ENCODE results near the gene CDC14B. TPM values are rescaled to one million over a fixed set of nuclear protein-coding genes. Genes with fewer than 3 reads are reported as not detected.

CDC14B gene
- total RNA-seq, 1 experiment from 2014 or later = 28.4 TPM

DNA sequence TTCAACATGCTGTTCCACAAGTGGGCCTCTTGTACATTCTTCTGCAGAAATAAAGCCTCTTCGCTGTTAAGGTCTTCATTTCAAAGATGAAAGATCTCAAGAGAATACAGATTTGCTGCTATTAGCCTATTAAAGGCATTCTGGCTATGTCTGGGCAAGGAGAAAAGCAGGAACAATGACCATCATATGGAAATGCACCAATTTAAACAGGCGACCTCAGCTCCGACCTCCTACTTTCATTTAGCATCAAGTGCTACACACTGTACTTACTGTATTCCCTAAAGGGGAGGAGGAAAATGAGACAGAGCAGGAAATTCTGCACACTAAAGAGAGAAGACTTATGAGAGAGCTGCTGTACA, 104.9 kb downstream of the CDC14B start:
- Histone ChIP-seq H2BK120ac (ENCODE audit: low read depth, low read length, poor library complexity, severe bottlenecking) (no peak overlapping the region), H3K79me2 (ENCODE audit: insufficient read depth, low read length) (no peaks in the 10 kb centered on the region), H3K18ac (ENCODE audit: insufficient read length, low read depth, low read length) (no peak overlapping the region), H4K8ac (replicated peaks; ENCODE audit: insufficient read length, low read depth, low read length) (no peak overlapping the region), H2BK15ac (ENCODE audit: low read depth, low read length) (no peak overlapping the region), H3K23me2 (ENCODE audit: insufficient read length, low read depth, low read length, poor library complexity, severe bottlenecking) (no peaks in the 10 kb centered on the region), H3K27me3 (ENCODE audit: insufficient read depth, low read length) (no peaks in the 10 kb centered on the region), H3K9me3 (ENCODE audit: control insufficient read depth, low read depth, low read length) (no peaks in the 10 kb centered on the region), H3K23ac (ENCODE audit: insufficient read length, low read depth, low read length) (no peak overlapping the region), H4K20me1 (ENCODE audit: control insufficient read depth, insufficient read depth, insufficient read length) (no peaks in the 10 kb centered on the region), H3K4me1 (ENCODE audit: insufficient read depth, low read length) (no peaks in the 10 kb centered on the region), H3K14ac (ENCODE audit: insufficient read depth, low read length) (no peak overlapping the region), H2BK12ac (ENCODE audit: insufficient read length, low read depth, low read length) (no peak overlapping the region), H2AFZ (ENCODE audit: low read length) (no peak overlapping the region), H3K4me2 (ENCODE audit: insufficient read depth, insufficient read length, low read length) (no peak overlapping the region), H4K5ac (ENCODE audit: insufficient read length, low read depth, low read length) (no peak overlapping the region), H3K56ac (ENCODE audit: insufficient read length, low read depth, low read length) (no peak overlapping the region), H3K27ac (ENCODE audit: insufficient read length, low read depth, low read length) (no peak overlapping the region), H3K4ac (ENCODE audit: low read depth, low read length) (no peak overlapping the region), H3K9ac (ENCODE audit: extremely low read depth, insufficient read length, low read length) (no peak overlapping the region), H2AK5ac (ENCODE audit: insufficient read length, low read length) (no peak overlapping the region), H4K91ac (ENCODE audit: insufficient read length, low read depth, low read length) (no peak overlapping the region), H3T11ph (ENCODE audit: low read length) (no peak overlapping the region), H2BK20ac (ENCODE audit: low read depth, low read length, poor library complexity, severe bottlenecking) (no peak overlapping the region), H3K79me1 (ENCODE audit: insufficient read depth, low read depth, low read length, poor library complexity, severe bottlenecking) (no peaks in the 10 kb centered on the region), H2BK5ac (ENCODE audit: insufficient read length, low read length) (no peak overlapping the region)
- TF ChIP-seq, protein P1, sequence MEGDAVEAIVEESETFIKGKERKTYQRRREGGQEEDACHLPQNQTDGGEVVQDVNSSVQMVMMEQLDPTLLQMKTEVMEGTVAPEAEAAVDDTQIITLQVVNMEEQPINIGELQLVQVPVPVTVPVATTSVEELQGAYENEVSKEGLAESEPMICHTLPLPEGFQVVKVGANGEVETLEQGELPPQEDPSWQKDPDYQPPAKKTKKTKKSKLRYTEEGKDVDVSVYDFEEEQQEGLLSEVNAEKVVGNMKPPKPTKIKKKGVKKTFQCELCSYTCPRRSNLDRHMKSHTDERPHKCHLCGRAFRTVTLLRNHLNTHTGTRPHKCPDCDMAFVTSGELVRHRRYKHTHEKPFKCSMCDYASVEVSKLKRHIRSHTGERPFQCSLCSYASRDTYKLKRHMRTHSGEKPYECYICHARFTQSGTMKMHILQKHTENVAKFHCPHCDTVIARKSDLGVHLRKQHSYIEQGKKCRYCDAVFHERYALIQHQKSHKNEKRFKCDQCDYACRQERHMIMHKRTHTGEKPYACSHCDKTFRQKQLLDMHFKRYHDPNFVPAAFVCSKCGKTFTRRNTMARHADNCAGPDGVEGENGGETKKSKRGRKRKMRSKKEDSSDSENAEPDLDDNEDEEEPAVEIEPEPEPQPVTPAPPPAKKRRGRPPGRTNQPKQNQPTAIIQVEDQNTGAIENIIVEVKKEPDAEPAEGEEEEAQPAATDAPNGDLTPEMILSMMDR (conservative IDR thresholded peaks at IDR 0.05) = no peak
- Mint-ChIP-seq H3K9me3 (no peaks in the 10 kb centered on the region), H3K27me3 (ENCODE audit: low read depth) (no peaks in the 10 kb centered on the region), H3K4me1 (peaks cover 5% of the 10 kb centered on the region in 2 experiments), H3K4me3 (no peak overlapping the region), H3K36me3 (ENCODE audit: insufficient read depth in 1 of 3, low read depth in 3 of 3) (peaks cover 6 to 25% (median 17%) of the 10 kb centered on the region in 3 experiments; a peak in 6 of 7 replicates), H3K27ac (no peak overlapping the region)
- no CpG with 5 or more reads among the region's 3 CpGs for WGBS (ENCODE audit: extremely low coverage, insufficient read length, low lambda C conversion rate)
- no peak for DNase-seq
